DMS53 (cell line): ENCODE results near the gene CTCF.

ENCODE experiments used
- DNase-seq: peaks from one replicate; lab custom pipeline; 2025; lab: John Stamatoyannopoulos, UW

The CTCF gene

GRCh38 chr16:67535201-67535600, 27.1 kb upstream of the CTCF start:
- DNase-seq: no peak

- DNase-seq: no peak
Measured at GRCh38 chr16:67537270-67537635, 25.1 kb upstream of the CTCF start.

GRCh38 chr16:67537636-67538591, 24.4 kb upstream of the CTCF start:
- DNase-seq: no peak

GRCh38 chr16:67538666-67539101, 23.6 kb upstream of the CTCF start:
- no peak for DNase-seq

GRCh38 chr16:67539271-67539670, 23.1 kb upstream of the CTCF start:
- no peak for DNase-seq

- no peak for DNase-seq
Measured at GRCh38 chr16:67539691-67540635, 22.4 kb upstream of the CTCF start.

- no peak for DNase-seq
Measured at GRCh38 chr16:67540756-67541155, 21.6 kb upstream of the CTCF start.

GRCh38 chr16:67541391-67542263, 20.7 kb upstream of the CTCF start:
- DNase-seq: peak; percentile 62

GRCh38 chr16:67542464-67542863, 19.9 kb upstream of the CTCF start:
- DNase-seq: peak; percentile 52

- no peak for DNase-seq
Measured at GRCh38 chr16:67543036-67543435, 19.3 kb upstream of the CTCF start.

GRCh38 chr16:67543582-67543981, 18.7 kb upstream of the CTCF start:
- DNase-seq: no peak

GRCh38 chr16:67544329-67544841, 17.9 kb upstream of the CTCF start:
- DNase-seq: no peak

GRCh38 chr16:67544844-67545664, 17.3 kb upstream of the CTCF start:
- DNase-seq: no peak

- DNase-seq: no peak
Measured at GRCh38 chr16:67545665-67546024, 16.7 kb upstream of the CTCF start.

- no peak for DNase-seq
Measured at GRCh38 chr16:67546091-67546501, 16.2 kb upstream of the CTCF start.

- peak; percentile 77 for DNase-seq
Measured at GRCh38 chr16:67546761-67547422, 15.4 kb upstream of the CTCF start.

- no peak for DNase-seq
Measured at GRCh38 chr16:67547423-67548264, 14.7 kb upstream of the CTCF start.

- no peak for DNase-seq
Measured at GRCh38 chr16:67548265-67549126, 13.8 kb upstream of the CTCF start.
